ENCODE measurements around the gene PDX1.
A peak's percentile ranks its signal among the peaks of the same experiment; 100 is the strongest.

GRCh38 chr13:27924529-27925141 lies 4.8 kb downstream of the PDX1 start:
- TF ChIP-seq ZNF274 (IDR thresholded peaks at IDR 0.05; ENCODE audit: low read depth, low read length) (no peak), SUZ12 (IDR thresholded peaks at IDR 0.05; ENCODE audit: extremely low read depth, insufficient read depth, insufficient read length) (peak; percentile 80), YY1 (IDR thresholded peaks at IDR 0.05; ENCODE audit: insufficient read depth, insufficient read length) (no peak)
